GM19467 (cell line): ENCODE data around the gene ZMIZ1.

Experiments
- ATAC-seq: cut with Tn5 transposase; IDR thresholded peaks from one replicate; pipeline ENCODE4 v1.9.1; 2021; ENCODE audit warnings: mild to moderate bottlenecking, moderate library complexity; ENCODE audit not compliant: unreplicated experiment

ZMIZ1 gene

GRCh38 chr10:79349766-79350406, 281.1 kb downstream of the ZMIZ1 start:
- ATAC-seq, result no peak

DNA sequence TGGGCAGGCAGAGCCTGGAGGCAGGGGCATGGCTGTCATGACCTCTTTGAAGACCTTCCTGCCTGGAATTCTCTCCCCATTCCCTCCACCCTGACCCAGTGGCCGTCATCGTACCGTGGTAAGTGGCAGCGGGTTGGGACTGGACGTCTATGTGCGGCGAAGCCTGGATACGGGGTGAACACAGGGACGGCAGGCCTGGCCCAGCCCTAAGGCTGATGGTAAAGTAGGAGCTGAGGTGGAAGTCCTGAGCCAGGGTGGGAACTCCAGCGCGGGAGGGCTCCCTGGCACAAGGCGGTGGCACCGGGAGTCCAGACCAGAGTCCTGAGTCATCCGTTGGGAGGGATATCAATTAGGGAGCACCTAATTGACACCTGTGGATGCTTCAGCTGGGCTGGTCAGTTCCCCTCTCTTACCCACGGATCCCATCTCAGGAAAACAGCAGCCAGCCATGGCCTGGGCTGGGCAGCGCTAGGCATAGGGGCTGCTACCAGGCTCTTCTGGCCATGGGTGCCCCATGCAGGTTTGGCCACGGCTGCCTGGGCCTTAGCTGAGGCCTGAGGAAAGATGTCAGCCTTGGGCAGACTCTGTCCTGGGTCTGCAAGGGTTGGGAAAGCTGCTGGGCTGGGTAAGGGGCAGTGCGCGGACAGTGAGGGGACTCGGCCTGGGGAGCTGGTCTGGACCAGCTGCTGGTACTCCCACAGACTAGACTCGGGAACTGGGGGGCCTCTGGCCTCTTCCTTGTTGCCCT, 281.8 kb downstream of the ZMIZ1 start:
- no peak for ATAC-seq

GRCh38 chr10:79351332-79351731, 282.6 kb downstream of the ZMIZ1 start:
- no peak for ATAC-seq

DNA sequence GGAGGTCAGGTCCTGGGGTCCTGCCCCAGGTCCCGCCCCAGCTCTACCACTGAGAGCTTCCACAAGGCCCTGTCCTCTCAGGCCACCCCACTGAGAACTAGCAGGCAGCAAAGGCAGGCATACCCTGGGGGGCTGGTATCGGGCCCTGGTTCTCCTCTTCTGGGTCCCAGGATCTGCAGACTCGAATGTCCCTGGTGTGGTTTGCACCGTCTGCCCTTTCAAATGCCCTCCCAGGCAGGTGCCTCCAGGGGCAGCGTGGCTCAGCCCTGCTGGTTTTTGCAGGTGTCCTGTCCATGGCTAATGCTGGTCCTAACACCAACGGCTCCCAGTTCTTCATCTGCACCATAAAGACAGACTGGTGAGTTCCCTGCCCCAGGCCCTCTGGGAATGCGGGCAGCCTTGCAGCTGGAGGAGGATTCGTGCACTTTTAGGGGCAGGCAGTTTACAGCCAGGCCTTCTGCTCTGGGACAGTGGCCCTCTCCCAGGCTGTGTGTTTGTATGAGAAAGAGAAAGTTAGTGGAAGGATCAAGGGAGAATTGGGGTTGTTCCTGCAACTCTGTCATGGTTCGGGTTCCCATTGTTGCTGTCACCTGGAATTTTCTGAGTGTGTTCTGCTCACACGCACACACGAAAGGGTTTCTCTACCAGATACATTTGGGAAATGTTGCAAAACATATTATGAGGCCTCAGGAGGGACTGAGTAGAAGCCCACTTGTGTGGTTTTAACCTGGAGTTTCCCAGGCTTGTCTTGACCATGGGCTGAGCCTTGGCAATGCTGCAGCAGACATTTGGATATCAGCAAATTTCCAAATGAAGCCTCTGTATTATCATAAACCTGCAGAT, 283.5 kb downstream of the ZMIZ1 start:
- no peak for ATAC-seq

- no peak for ATAC-seq
Observed at GRCh38 chr10:79353000-79353406, 284.2 kb downstream of the ZMIZ1 start.

DNA sequence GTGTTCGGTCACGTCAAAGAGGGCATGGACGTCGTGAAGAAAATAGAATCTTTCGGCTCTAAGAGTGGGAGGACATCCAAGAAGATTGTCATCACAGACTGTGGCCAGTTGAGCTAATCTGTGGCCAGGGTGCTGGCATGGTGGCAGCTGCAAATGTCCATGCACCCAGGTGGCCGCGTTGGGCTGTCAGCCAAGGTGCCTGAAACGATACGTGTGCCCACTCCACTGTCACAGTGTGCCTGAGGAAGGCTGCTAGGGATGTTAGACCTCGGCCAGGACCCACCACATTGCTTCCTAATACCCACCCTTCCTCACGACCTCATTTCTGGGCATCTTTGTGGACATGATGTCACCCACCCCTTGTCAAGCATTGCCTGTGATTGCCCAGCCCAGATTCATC, 285.0 kb downstream of the ZMIZ1 start:
- ATAC-seq, result no peak

GRCh38 chr10:79354141-79354540, 285.4 kb downstream of the ZMIZ1 start:
- no peak for ATAC-seq

GRCh38 chr10:79354615-79355014, 285.8 kb downstream of the ZMIZ1 start:
- ATAC-seq, result no peak

- no peak for ATAC-seq
Observed at GRCh38 chr10:79355420-79356017, 286.8 kb downstream of the ZMIZ1 start.

DNA sequence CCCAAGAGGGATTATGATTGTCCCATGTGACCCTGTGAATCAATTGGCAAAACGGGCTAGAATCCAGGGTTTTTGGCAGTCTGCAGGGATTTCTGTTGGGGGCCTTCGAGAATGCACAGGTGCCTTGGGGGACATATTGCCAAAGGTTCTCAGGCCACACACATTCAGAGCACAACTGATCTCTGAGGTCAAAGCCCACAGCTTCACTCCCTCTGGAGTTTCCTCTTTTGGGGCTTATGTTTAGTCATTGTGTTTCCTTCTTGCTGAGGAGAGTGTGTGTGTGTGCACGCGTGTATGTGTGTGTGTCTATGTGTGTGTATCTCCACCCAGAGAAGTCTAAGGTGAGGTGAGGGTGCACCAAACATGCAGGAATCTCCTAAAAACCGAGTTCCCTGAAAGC, 287.3 kb downstream of the ZMIZ1 start:
- no peak for ATAC-seq

DNA sequence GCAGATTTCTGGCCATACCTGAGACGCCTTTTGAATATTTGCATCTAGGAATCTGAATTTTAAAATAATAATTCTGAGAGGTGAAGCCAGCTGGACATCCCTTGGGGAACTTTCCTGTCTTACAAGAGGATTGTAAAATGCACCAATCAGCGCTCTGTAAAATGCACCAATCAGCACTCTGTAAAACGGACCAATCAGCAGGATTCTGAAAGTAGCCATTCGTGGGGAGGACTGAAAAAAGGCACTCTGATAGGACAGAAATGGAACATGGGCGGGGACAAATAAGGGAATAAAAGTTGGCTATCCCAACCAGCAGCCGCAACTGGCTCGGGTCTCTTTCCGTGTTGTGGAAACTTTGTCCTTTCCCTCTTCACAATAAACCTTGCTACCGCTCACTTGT, 288.4 kb downstream of the ZMIZ1 start:
- no peak for ATAC-seq

DNA sequence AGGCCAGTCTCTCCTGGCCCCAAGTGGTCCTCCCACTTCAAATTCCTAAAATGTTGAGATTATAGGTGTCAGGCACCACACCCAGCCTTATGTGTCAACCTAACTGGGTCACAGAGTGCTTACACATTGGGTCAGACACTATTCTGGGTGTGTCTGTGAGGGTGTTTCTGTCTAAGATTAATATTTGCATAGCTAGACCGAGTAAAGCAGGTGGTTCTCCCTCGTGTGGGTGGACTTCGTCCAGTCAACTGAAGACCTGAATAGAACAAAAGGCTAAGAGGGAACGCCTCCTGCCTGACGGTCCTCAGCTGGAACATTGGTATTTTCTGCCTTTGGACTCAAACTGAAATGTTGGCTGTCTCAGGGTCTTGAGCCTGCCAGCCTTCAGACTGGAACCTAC, 290.0 kb downstream of the ZMIZ1 start:
- ATAC-seq, result no peak

DNA sequence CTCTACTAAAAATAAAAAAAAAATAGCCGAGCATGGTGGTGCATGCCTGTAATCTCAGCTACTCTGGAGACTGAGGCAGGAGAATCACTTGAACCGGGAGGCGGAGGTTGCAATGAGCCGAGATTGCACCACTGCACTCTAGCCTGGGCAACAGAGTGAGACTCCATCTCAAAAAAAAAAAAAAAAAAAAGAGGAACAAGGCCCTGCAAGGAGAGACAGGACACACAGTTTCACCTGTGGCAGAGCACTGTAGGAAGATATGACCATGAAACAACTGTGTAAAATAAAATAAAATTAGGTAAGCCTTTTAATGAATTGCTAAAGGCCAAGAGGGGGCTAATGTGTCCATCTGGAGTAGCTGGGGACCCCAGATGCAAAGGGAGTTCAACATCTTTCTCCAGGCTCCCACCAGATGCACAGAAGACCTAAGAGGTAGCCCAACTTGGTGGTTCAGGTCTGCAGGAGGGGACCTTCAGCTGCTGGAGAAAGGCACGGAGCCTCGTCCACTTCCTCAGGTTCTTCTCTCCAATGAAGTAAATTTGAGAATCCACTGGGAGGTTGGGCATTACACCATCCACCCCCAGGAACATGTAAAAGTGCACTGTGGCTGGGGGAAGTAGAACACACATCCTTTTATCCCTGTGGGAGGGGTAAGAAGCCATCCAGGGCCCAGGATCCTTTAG, 291.2 kb downstream of the ZMIZ1 start:
- ATAC-seq, result no peak

DNA sequence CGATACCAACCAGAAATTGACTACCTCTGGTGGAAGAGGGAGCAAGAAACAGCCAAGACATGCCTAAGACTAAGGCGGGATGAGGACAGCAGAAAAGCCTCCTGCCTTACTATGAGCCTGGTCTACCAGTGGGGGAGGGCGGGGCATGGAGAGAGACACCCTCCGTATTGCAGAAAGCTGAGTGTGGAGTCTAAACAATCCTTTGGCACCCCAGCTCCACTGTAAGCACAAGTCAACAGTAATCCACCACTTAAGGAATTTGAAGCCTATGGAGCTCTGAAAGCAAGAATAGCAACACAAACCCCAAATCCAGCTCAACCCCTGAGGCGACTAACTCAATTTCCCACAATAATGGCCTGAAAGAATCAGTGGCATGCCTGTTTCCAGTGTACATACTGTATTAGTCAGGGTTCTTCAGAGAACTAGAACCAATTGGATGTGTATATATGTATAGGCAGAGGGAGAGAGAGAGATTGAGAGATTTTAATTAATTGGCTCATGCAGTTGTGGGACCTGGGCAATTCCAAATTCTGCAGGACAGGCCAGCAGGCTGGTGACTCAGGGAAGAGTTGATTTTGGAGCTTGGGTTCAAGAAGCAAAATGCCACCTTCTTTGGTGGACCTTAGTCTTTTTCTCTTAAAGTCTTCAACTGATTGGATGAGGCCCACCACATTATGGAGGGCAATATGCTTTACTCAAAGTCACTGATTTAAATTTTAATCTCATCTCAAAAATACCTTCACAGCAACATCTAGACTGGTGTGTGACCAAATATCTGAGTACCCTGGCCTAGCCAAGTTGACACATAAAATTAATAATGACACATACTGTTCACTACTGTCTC, 292.0 kb downstream of the ZMIZ1 start:
- ATAC-seq, result no peak

DNA sequence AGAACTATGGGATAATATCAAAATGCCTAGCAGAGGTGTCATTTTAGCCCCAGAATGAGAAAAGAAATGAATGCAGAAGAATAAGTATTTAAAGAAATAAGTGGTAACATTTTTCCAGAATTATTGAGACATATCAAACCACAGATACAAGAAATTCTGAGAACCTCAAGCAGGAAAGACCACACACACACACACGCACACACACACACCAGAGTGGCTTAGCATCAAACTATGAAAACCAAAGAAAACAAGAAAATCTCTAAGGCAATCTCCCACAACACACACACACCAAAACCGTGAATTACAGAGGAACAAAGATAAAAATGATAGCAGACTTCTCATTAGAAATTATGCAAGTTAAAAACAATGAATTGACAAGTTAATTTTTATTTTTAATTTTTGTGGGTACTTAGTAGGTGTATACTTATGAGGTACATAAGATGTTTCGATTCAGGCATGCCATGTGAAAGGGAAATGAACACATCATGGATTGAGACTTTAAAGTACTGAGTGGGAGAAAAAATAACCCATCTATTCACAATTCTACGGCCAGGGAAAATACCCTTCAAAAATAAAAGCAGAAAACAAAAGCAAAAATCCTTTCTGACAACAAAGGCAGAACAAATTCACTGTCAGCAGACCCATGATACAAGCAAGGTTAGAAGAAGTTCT, 293.1 kb downstream of the ZMIZ1 start:
- no peak for ATAC-seq
